Measurements from ENCODE around the gene MAK. TPM values are rescaled to one million over a fixed set of nuclear protein-coding genes. Genes with fewer than 3 reads are reported as not detected.

MAK gene
- total RNA-seq, 1 experiment from 2014 or later = not detected

- H3K27ac ChIP-seq (ENCODE audit: low read length) = no peak overlapping the region
- no peaks in the 10 kb centered on the region for H3K79me2 ChIP-seq (ENCODE audit: low read length)
- no peak overlapping the region for H3K9ac ChIP-seq (ENCODE audit: low read length)
- H3K4me1 ChIP-seq (ENCODE audit: low read length) = no peaks in the 10 kb centered on the region
- DNase-seq = no peak
- no peak overlapping the region for H3K4me3 ChIP-seq (ENCODE audit: low read length)
- H3K4me2 ChIP-seq (ENCODE audit: low read depth, low read length, poor library complexity, severe bottlenecking) = no peak overlapping the region
- no peaks in the 10 kb centered on the region for H3K9me3 ChIP-seq (ENCODE audit: low read length)
- H3K9me2 ChIP-seq (replicated peaks; ENCODE audit: insufficient read depth, low read length) = no peaks in the 10 kb centered on the region
- H3K27me3 ChIP-seq (ENCODE audit: low read length) = no peaks in the 10 kb centered on the region
- no peak overlapping the region for H2AFZ ChIP-seq (ENCODE audit: low read length)
- no peaks in the 10 kb centered on the region for H3K36me3 ChIP-seq (ENCODE audit: insufficient read depth, low read length)
- no peaks in the 10 kb centered on the region for H4K20me1 ChIP-seq (ENCODE audit: insufficient read depth, low read depth, low read length)
These were observed 45.3 kb downstream of the MAK start for GRCh38 chr6:10793035-10793434.

- Histone ChIP-seq H3K79me2 (ENCODE audit: low read length) (no peaks in the 10 kb centered on the region), H4K20me1 (ENCODE audit: insufficient read depth, low read depth, low read length) (no peaks in the 10 kb centered on the region), H3K4me3 (ENCODE audit: low read length) (no peak overlapping the region), H3K9me3 (ENCODE audit: low read length) (no peaks in the 10 kb centered on the region), H3K27me3 (ENCODE audit: low read length) (no peaks in the 10 kb centered on the region), H3K9ac (ENCODE audit: low read length) (no peak overlapping the region), H3K9me2 (replicated peaks; ENCODE audit: insufficient read depth, low read length) (no peaks in the 10 kb centered on the region), H3K36me3 (ENCODE audit: insufficient read depth, low read length) (no peaks in the 10 kb centered on the region), H3K4me1 (ENCODE audit: low read length) (no peaks in the 10 kb centered on the region), H3K27ac (ENCODE audit: low read length) (no peak overlapping the region), H3K4me2 (ENCODE audit: low read depth, low read length, poor library complexity, severe bottlenecking) (no peak overlapping the region), H2AFZ (ENCODE audit: low read length) (no peak overlapping the region)
- DNase-seq = no peak
These were observed 46.2 kb downstream of the MAK start for GRCh38 chr6:10792101-10792500.

- Histone ChIP-seq H3K27ac (ENCODE audit: low read length) (no peak overlapping the region), H3K4me3 (ENCODE audit: low read length) (no peak overlapping the region), H3K9me3 (ENCODE audit: low read length) (no peaks in the 10 kb centered on the region), H3K79me2 (ENCODE audit: low read length) (no peaks in the 10 kb centered on the region), H4K20me1 (ENCODE audit: insufficient read depth, low read depth, low read length) (no peaks in the 10 kb centered on the region), H3K27me3 (ENCODE audit: low read length) (no peaks in the 10 kb centered on the region), H3K9me2 (replicated peaks; ENCODE audit: insufficient read depth, low read length) (no peaks in the 10 kb centered on the region), H2AFZ (ENCODE audit: low read length) (no peak overlapping the region), H3K36me3 (ENCODE audit: insufficient read depth, low read length) (no peaks in the 10 kb centered on the region), H3K4me1 (ENCODE audit: low read length) (no peaks in the 10 kb centered on the region), H3K4me2 (ENCODE audit: low read depth, low read length, poor library complexity, severe bottlenecking) (no peak overlapping the region), H3K9ac (ENCODE audit: low read length) (no peak overlapping the region)
- no peak for DNase-seq
These were observed 46.7 kb downstream of the MAK start for GRCh38 chr6:10791673-10792072.

- no peaks in the 10 kb centered on the region for H3K79me2 ChIP-seq (ENCODE audit: low read length)
- H3K9ac ChIP-seq (ENCODE audit: low read length) = no peak overlapping the region
- H3K27me3 ChIP-seq (ENCODE audit: low read length) = no peaks in the 10 kb centered on the region
- H3K9me2 ChIP-seq (replicated peaks; ENCODE audit: insufficient read depth, low read length) = no peaks in the 10 kb centered on the region
- H3K4me3 ChIP-seq (ENCODE audit: low read length) = no peak overlapping the region
- no peak overlapping the region for H3K4me2 ChIP-seq (ENCODE audit: low read depth, low read length, poor library complexity, severe bottlenecking)
- H3K9me3 ChIP-seq (ENCODE audit: low read length) = no peaks in the 10 kb centered on the region
- H3K36me3 ChIP-seq (ENCODE audit: insufficient read depth, low read length) = no peaks in the 10 kb centered on the region
- H3K4me1 ChIP-seq (ENCODE audit: low read length) = no peaks in the 10 kb centered on the region
- no peak overlapping the region for H2AFZ ChIP-seq (ENCODE audit: low read length)
- H3K27ac ChIP-seq (ENCODE audit: low read length) = no peak overlapping the region
- no peak for DNase-seq
- no peaks in the 10 kb centered on the region for H4K20me1 ChIP-seq (ENCODE audit: insufficient read depth, low read depth, low read length)
These were observed 59.3 kb downstream of the MAK start for GRCh38 chr6:10779076-10779475.

- no peak overlapping the region for H3K9ac ChIP-seq (ENCODE audit: low read length)
- H3K27me3 ChIP-seq (ENCODE audit: low read length) = no peaks in the 10 kb centered on the region
- H3K4me2 ChIP-seq (ENCODE audit: low read depth, low read length, poor library complexity, severe bottlenecking) = no peak overlapping the region
These were observed 60.1 kb downstream of the MAK start for GRCh38 chr6:10778230-10778629.

GRCh38 chr6:10771371-10771894, 66.9 kb downstream of the MAK start:
- H3K79me2 ChIP-seq (ENCODE audit: low read length) = no peaks in the 10 kb centered on the region
- H4K20me1 ChIP-seq (ENCODE audit: insufficient read depth, low read depth, low read length) = no peaks in the 10 kb centered on the region
- no peaks in the 10 kb centered on the region for H3K9me3 ChIP-seq (ENCODE audit: low read length)
- H3K36me3 ChIP-seq (ENCODE audit: insufficient read depth, low read length) = no peaks in the 10 kb centered on the region
- no peak overlapping the region for H3K9ac ChIP-seq (ENCODE audit: low read length)
- H3K4me1 ChIP-seq (ENCODE audit: low read length) = no peaks in the 10 kb centered on the region
- no peak overlapping the region for H3K4me3 ChIP-seq (ENCODE audit: low read length)
- H3K4me2 ChIP-seq (ENCODE audit: low read depth, low read length, poor library complexity, severe bottlenecking) = no peak overlapping the region
- H3K9me2 ChIP-seq (replicated peaks; ENCODE audit: insufficient read depth, low read length) = no peaks in the 10 kb centered on the region
- no peak overlapping the region for H2AFZ ChIP-seq (ENCODE audit: low read length)
- DNase-seq = no peak
- no peaks in the 10 kb centered on the region for H3K27me3 ChIP-seq (ENCODE audit: low read length)
- H3K27ac ChIP-seq (ENCODE audit: low read length) = no peak overlapping the region

More at GRCh38 chr6:10778230-10778629, 60.1 kb downstream of the MAK start:
- Histone ChIP-seq H3K79me2 (ENCODE audit: low read length) (no peaks in the 10 kb centered on the region), H3K36me3 (ENCODE audit: insufficient read depth, low read length) (no peaks in the 10 kb centered on the region), H3K9me3 (ENCODE audit: low read length) (no peaks in the 10 kb centered on the region), H4K20me1 (ENCODE audit: insufficient read depth, low read depth, low read length) (no peaks in the 10 kb centered on the region), H3K27ac (ENCODE audit: low read length) (no peak overlapping the region), H3K4me3 (ENCODE audit: low read length) (no peak overlapping the region), H3K9me2 (replicated peaks; ENCODE audit: insufficient read depth, low read length) (no peaks in the 10 kb centered on the region), H2AFZ (ENCODE audit: low read length) (no peak overlapping the region), H3K4me1 (ENCODE audit: low read length) (no peaks in the 10 kb centered on the region)
- no peak for DNase-seq

- Histone ChIP-seq H3K4me2 (ENCODE audit: low read depth, low read length, poor library complexity, severe bottlenecking) (no peak overlapping the region), H2AFZ (ENCODE audit: low read length) (no peak overlapping the region), H3K36me3 (ENCODE audit: insufficient read depth, low read length) (no peaks in the 10 kb centered on the region), H3K27me3 (ENCODE audit: low read length) (no peaks in the 10 kb centered on the region), H3K9me2 (replicated peaks; ENCODE audit: insufficient read depth, low read length) (no peaks in the 10 kb centered on the region), H3K9me3 (ENCODE audit: low read length) (no peaks in the 10 kb centered on the region), H3K9ac (ENCODE audit: low read length) (no peak overlapping the region), H3K4me1 (ENCODE audit: low read length) (no peaks in the 10 kb centered on the region), H3K27ac (ENCODE audit: low read length) (no peak overlapping the region), H3K79me2 (ENCODE audit: low read length) (no peaks in the 10 kb centered on the region), H4K20me1 (ENCODE audit: insufficient read depth, low read depth, low read length) (no peaks in the 10 kb centered on the region), H3K4me3 (ENCODE audit: low read length) (no peak overlapping the region)
- no peak for DNase-seq
These were observed 68.9 kb downstream of the MAK start for GRCh38 chr6:10769419-10769818.

GRCh38 chr6:10763006-10763405, 75.3 kb downstream of the MAK start:
- Histone ChIP-seq H3K4me1 (ENCODE audit: low read length) (no peaks in the 10 kb centered on the region), H3K9me2 (replicated peaks; ENCODE audit: insufficient read depth, low read length) (no peaks in the 10 kb centered on the region), H3K9ac (ENCODE audit: low read length) (no peak overlapping the region), H3K79me2 (ENCODE audit: low read length) (no peaks in the 10 kb centered on the region), H2AFZ (ENCODE audit: low read length) (no peak overlapping the region), H4K20me1 (ENCODE audit: insufficient read depth, low read depth, low read length) (no peaks in the 10 kb centered on the region), H3K36me3 (ENCODE audit: insufficient read depth, low read length) (peaks cover 4% of the 10 kb centered on the region; the same call in 1 of the 2 replicates), H3K9me3 (ENCODE audit: low read length) (no peaks in the 10 kb centered on the region), H3K4me2 (ENCODE audit: low read depth, low read length, poor library complexity, severe bottlenecking) (no peak overlapping the region), H3K4me3 (ENCODE audit: low read length) (no peak overlapping the region), H3K27ac (ENCODE audit: low read length) (no peak overlapping the region), H3K27me3 (ENCODE audit: low read length) (no peaks in the 10 kb centered on the region)
- no peak for DNase-seq

DNA sequence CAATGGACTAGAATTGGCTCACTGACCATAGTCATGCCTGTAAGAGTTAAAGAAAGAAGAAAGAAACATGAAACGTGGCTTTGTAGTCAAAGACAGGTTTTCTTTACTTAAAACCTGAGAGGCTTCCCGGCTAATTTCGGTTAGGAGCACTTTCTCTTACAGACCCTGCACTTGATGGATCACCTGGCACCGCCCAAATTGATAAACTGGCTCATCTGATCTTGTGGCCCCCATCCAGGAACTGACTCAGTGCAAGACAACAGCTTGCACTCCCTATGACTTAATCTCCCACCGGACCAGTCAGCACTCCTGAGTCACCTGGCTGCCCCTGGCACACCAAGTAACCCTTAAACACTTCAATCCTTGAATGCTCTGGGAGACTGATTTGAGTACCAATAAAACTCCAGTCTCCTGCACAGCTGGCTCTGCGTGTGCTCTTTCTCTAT, 78.4 kb downstream of the MAK start:
- no peak overlapping the region for H3K9ac ChIP-seq (ENCODE audit: low read length)
- no peak overlapping the region for H3K4me3 ChIP-seq (ENCODE audit: low read length)
- H3K4me1 ChIP-seq (ENCODE audit: low read length) = no peaks in the 10 kb centered on the region
- peaks cover 14% of the 10 kb centered on the region for H3K79me2 ChIP-seq (ENCODE audit: low read length)
- no peak for DNase-seq
- no peak overlapping the region for H3K4me2 ChIP-seq (ENCODE audit: low read depth, low read length, poor library complexity, severe bottlenecking)
- no peaks in the 10 kb centered on the region for H3K9me3 ChIP-seq (ENCODE audit: low read length)
- H3K27ac ChIP-seq (ENCODE audit: low read length) = no peak overlapping the region
- H3K36me3 ChIP-seq (ENCODE audit: insufficient read depth, low read length) = peaks cover 21% of the 10 kb centered on the region; the same call in 1 of the 2 replicates
- no peaks in the 10 kb centered on the region for H4K20me1 ChIP-seq (ENCODE audit: insufficient read depth, low read depth, low read length)
- no peaks in the 10 kb centered on the region for H3K27me3 ChIP-seq (ENCODE audit: low read length)
- no peaks in the 10 kb centered on the region for H3K9me2 ChIP-seq (replicated peaks; ENCODE audit: insufficient read depth, low read length)
- H2AFZ ChIP-seq (ENCODE audit: low read length) = no peak overlapping the region

Measured in Karpas-422 (cell line).